HG03108 (cell line): ENCODE results near the gene MTG2.

Experiments
- ATAC-seq: cut with Tn5 transposase; IDR thresholded peaks from one replicate; pipeline ENCODE4 v1.9.1; 2021; ENCODE audit warnings: moderate library complexity; ENCODE audit not compliant: unreplicated experiment

MTG2 gene

DNA sequence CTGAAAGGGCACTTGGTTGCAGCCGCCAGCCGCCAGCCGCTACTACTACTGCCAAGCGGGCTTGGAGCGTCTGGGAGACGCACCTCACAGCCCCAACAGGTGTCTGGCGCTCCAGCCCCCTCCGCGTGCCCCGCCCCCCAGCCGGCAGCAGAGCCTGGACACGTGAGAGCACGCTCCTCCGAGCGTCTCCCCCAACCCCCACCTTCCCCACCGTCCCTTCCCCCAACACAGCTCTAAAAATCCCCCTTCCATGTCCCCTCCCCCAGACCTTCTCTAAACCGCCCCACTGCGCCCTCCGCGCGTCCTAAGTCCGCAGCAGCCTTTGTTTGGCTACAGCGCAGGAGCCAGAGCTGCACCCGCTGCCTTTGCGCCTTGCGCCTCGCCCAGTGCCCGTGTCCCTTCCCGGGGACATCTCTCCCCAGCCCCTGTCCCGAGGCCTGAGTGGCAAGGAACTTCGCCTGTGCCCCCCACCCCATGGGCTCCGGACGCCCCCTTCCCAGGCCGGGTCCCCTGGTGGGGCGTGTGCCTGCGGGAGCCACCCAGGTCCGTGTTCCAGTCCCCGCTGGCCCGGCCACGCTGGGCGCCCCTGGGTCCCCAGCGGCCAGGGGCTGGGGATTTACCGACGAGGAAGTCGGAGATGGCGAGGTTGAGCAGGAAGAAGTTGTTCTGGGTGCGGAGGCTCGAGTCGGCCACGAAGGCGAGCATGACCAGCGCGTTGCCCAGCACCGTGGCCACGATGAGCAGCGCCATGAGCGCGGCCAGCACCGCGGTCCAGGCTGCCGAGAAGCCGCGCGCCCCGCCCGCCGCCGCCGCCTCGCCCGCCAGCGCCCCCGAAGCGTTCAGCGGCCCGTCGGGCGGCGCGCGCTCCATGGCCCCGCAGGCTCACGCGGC lies 36.5 kb downstream of the MTG2 start:
- ATAC-seq: no peak

DNA sequence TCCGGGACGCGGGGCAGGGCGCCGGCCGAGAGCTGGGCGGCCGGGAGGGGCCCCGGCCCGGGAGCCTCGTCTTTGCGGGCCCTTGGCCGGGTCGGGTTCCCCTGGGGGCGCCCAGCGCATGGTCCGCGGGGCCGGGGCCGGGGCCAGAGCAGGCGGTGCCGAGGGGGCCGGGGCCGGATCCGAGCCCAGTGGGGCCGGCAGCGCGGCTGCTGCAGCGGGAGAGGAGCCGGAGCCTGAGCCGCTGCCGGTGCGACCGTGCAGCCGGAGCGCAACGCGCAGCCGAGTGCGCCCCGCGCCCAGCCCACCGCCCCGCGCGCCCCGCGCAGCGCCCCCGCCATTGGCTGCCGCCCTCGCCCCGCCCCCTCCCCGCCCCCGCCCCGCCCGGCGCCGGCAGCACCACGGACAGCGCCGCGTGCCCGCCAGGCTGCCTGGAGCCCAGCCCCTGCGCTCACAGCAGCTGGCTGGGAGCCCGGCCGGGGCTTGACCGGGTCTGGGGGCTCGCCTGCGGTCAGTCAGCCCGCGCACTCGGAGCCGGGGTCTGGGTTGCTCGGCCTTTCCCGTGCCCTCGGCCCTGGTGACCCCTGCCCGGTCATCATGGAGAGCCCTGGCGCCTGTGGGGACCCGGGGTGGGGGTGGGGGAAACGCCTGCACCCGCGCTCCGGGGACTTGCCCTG lies 37.3 kb downstream of the MTG2 start, which contains the start of gene HRH3:
Gene HRH3, minus strand, starts transcription at position 287 of the 674 bp plus-strand sequence. CDS start 308 bp downstream, outside the sequence.
- no peak for ATAC-seq

DNA sequence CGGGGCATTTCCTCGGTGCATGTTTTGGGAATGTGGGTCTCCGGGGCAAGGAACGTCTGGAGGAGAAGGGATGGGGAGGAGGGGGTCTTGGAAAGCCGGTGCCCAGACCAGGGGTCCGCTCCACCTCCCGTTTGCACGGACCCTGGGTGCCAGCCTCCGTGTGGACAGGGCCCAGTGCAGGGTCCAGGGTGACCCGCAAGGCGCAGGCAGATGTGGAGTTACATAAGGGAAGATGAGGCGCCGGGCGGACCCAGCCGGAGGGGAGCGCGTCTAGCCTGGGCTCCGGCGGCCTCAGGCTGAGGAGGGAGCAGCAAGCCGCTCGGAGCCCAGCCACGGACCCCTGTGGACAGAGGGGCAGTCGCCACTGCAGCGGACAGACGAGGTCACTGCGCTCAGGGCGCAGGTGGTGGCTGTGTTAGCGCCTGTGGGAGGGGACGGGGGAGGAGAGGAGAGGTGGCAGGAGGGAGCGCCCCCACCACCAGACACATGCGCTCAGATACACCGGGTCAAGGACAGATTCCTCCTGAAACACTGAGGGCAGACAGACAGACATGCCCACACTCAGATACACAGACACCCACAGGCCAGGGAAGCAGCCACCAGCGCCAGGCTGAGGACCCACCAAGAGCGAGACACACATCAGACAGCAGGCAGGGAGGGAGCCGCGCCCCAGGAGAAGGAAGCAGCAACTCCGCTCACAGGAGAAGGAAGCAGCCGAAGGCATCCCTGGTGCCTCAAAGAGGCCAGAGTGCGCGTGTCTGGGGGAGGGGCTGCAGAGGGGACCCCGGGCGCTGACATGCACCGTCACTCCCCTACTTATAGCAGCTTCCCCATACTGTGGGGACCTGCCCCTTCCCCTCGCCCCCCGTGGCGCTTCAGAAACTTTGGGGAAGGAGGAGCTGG lies 38.1 kb downstream of the MTG2 start:
- ATAC-seq: no peak

DNA sequence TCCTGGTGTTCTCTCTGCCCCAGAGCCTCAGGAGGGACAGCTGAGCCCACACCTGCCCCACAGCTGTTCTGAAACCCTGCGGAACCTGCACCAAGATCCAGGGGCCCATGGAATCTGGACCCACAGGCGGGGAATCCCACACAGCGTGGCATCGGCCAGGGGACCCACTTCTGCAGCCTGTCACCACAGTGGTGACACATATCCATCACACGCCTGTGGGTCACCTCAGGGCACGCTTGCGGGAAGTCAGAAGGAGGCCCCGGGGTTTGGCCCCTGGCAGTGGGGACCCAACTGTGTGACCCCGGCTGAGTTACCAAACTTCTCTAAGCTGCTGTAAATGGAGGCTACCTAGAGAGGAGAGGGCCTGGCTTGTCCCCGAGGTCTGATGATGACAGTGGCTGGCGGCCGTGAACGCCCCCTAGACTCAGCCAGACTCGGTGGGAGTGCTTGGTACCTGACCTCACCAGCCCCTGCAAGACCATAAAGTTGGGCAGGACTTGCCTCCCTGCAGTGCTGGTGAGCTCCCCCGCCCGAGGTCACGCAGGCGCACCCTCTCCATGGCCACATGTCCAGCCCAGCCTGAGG lies 39.5 kb downstream of the MTG2 start:
- no peak for ATAC-seq

DNA sequence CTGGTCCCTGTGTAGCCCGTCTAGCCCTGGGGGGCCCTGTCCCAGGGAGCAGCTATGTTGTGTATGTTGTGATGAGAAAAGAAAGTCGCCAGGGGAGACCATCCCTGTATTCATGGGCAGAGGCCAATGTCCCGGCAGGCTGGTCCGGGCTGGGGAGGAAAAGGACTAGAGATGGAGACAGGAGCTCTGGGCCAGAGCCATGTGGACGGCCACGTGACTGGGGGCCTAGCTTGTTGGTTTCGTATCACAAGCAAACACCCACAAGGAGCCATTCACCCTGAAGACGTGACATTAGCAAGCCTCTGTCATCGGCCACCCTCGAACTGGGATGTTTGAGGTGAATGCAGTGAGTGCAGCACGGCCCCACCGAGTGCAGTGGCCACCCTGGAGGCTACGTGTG lies 40.1 kb downstream of the MTG2 start:
- ATAC-seq: no peak

DNA sequence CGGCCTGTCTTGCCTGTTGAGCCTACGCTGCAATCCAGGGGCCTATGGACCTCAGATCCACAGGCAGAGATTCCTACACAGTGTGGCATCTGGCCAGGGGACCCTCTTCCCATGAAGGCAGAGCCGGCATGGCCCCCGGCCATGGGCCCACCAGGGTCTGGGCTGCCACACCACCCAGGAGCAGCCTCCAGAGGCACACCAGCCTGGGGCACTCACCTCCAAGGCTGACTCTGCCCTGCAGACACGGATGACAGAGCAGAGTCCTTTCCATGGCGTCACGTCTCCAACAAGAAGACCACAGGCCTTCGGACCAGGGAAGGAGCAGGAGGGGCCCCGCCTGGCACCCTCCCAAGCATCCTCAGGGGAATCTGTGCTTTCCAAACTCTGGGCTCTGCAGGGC lies 40.7 kb downstream of the MTG2 start:
- ATAC-seq: no peak

DNA sequence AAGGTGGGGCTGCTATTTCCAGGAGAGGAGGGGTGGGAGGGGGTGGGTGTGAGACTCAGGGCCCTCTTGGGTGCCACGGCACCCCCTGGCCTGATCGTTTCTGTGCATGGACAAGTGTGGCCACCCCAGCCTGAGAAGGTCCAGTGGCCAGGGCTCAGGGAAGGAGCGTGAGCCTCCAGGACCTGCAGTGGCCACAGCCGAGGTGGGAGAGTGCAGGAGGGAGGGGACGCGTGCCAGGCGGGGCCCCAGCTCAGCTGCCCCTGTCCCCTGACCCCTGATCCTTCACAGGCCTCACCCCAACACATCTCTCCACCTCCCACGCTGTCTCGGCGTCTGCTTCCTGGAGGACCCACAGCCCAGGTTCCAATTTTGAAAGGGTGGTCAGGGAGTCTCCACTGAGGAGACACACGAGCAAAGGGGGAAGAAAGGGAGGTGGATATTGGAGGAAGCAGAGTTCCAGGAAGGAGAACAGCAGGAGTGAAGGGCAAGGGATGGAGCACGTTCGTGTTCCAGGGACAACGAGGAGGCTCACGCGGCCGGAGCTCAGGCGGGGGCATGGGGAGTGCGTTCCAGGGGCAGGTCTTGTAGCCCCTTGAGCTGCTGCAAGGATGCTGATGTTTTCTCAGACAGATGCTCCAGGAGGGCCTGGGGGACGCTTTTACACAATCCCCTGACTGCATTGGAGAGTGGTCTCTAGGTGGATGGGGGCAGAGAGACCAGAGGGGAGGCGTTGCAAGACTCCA lies 41.5 kb downstream of the MTG2 start:
- no peak for ATAC-seq

DNA sequence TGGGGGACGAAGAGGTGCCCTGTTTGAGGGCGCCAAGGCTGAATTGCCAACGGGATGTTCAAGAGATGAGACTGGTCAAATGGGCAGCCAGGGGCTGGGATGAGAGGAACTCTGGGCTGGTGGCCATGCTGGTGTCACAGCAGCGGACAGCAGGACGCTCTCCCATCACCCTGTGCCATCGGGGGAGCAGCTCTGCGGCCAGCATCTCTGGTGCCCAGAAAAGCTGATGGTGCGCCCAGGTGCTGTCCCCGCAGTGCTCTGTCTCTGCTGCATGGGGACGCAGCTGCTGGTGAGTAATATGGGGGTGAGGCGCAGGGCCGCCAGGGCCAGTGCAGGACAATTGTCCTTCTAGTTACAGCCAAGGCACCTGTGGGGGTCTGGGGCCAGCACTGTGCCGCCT lies 42.2 kb downstream of the MTG2 start:
- no peak for ATAC-seq

DNA sequence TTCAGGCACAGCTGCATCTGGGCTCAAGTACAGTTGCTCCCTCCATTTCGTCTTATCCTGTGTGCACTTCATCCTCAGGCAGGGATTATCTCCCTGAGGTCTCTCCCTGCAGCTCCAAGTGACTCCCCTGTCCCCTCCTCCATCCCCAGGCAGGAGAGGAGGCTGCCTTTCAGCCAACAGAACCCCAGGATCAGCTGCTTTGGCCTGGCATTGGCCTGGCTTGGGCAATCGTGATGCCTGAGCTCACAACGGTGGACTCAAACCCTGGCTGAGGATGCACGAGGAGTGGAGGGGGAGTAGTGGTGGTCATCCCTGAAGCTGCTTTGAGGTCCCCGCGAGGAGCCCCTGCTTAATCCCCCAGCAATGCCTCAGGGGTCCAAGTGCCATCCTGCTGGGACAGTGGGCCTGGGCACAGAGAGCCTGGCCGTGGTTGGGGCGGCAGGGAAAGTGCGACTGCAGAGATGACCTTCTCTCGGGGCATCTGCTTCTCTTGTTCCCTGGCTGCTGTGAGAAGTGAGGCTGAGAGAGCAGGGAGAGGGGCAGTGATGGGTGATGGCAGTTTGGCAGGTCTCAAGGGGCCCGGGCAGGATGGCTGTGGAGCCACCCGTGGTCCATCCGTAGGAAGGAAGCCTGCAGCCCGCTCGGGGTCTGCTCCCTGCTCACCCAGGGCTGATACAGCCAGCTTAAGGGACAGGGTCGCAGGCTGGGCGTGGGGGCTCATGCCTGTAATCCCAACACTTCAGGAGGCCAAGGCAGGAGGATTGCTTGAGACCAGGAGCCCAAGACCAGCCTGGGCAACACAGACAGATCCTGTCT lies 43.2 kb downstream of the MTG2 start:
- no peak for ATAC-seq

DNA sequence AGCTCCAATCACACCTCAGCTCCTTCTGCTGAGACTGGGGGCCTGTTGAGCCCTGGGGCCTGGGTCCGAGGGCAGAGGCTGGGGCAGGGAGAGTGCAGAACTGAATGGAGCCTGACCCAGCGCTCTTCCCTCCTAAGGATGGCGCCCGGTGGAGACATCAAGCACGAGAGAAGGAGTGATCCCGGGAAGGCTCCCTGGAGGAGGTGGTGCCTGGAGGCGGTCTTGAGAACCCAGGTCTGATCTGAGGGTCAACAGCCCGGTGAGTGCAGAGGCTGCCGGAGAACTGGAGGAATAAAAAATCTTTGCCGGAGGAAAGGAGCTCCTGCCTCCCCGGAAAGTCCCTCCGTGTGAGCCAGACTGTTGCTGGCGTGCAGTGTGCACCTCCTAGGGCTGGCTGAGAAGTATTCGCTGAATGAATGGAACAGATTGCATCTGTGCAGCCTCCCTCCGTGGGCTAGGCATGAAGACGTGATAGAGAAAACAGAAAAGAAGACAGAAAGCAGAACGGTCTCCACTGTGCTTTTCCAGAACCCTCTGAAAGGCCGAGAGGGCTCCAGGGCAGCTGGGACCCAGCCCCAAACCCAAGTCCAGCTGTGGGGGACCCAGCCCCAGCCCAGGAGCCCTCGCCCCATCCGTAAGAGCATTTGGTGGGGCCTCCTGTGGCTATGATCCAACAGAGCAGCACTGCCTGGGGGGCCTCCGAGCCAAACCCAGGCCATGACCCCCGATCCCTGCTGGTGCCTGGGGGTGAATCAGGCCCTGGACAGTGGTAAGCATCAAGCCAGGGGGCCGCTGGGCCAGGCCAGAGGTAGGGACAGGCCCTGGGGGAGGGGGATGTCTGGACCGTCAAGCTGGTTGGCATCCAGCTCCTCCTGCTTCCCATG lies 44.1 kb downstream of the MTG2 start:
- no peak for ATAC-seq

DNA sequence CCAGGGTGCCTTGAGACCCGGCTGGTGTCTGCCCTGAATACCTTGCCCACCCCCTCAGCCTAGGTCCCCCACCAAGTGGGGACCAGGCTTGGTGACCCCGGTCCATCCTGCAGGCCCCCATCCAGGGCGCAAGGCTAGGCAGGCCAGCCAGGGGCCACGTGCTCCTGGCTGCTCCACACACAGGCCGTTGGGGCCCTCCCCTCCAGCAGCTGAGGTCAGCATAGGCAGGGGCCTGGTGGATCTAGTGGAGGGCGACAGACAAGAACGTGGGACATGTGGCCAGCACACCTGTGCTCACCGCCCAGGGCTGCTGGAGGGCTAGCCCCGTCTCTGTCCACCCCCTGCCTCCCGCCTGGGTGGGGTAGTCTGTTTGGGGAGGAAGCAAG lies 44.8 kb downstream of the MTG2 start:
- no peak for ATAC-seq

DNA sequence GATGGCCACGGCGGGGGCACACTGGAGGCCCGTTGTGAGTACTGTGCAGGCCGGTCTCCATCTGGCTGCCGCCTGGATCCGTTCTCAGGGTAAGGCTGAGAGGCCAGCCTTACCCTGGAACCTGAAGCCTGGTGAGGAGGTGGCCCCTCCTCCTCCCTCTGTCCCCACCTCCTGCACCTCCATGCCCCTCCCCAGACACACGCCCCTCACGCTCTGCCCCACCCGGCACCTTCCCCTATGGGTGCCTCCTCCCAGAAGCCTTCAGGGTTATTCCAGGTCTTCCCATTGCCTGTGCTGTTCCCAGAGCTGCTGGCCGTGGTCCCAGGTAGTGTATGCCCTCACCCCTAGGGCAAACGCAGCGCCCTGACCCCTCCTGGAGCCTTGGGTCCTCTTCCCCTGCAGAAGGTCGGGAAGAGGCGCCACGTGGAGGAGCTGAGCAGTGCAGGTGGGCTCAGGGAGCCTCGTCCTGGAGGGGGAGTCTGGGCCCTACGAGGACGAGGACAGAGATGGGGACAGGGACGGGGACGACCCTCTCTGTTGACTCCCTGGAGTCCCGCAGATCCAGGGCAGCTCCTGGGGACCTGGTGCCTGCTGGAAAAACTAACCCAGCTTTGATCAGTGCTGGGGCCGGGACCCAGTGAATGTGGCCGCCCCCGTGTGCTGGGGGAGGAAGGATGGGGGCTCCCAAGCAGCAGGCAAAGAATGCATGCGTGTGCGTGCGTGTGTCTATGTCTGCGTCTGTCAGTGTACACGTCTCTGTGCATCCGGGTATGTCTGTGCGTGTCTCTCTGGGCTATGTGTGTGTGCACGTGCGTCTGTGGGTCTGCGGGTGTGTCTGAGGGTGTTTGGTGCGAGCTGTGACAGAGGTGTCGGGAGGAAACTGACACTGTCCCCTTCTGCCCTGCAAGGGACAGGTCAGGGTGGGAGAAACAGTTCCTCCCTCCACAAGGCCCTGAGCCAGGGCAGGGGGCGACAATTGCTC lies 45.4 kb downstream of the MTG2 start:
- no peak for ATAC-seq

DNA sequence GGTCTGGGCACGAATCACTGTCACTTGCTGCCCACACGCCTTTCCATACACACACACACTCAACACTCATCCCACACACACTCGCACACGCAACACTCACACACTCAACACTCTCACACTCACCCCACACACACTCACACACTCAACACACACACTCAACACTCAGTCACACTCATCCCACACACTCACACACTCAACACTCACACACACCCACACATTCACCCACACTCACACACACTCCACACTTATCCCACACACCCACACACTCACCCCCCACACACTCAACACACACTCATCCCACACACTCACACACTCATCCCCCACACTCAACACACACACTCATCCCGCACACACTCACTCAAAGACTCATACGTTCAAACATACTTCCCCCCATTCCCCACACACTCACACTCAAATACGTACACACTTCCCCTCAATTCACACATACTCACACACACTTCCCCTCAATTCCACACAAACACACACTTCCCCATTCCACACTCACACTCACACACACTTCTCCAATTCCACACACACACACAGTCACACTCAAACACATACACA lies 46.2 kb downstream of the MTG2 start:
- ATAC-seq: no peak

DNA sequence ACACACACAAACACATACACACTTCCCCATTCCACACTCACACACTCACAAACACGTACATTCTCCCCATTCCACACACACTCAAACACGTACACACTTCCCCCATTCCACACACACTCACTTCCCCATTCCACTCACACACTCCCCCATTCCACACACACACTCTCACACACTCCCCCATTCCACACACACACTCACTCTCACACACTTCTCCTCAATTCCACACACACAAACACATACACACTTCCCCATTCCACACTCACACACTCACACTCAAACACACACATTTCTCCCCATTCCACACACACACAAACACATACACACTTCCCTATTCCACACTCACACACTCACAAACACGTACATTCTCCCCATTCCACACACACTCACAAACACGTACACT lies 46.8 kb downstream of the MTG2 start:
- ATAC-seq: no peak

DNA sequence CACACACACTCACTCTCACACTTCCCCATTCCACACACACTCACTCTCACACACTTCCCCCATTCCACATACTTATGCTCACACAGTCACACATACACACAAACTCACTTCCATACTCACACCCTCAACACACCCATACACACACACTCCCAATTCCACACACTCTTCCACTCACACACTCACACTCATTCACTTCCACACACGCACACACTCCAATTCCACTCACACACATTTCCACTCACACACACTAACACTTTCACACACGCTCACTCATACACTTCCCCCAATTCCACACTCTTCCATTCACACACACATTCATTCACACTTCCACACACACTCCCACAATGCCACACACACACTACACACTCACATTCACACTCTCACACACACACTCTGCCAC lies 47.4 kb downstream of the MTG2 start:
- no peak for ATAC-seq

DNA sequence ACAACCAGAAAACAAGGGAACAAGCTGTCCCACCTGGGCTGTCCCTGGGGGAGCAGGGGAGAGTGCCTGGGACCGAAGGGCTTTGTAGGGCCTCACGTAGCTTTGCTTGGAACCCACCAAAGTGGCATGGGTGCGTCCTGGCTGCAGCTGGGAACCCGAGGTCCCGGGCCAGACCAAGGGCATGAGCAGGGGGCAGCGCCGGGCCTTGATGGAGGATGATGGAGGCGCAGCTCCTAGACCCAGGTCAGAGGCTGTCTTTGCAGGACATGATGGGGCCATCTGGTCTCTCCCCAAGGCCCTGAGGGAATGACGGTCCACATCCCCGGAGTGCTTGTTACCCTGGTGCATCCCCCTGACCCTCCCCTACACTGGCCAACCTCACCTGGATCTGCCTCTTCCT lies 47.9 kb downstream of the MTG2 start:
- ATAC-seq: no peak

DNA sequence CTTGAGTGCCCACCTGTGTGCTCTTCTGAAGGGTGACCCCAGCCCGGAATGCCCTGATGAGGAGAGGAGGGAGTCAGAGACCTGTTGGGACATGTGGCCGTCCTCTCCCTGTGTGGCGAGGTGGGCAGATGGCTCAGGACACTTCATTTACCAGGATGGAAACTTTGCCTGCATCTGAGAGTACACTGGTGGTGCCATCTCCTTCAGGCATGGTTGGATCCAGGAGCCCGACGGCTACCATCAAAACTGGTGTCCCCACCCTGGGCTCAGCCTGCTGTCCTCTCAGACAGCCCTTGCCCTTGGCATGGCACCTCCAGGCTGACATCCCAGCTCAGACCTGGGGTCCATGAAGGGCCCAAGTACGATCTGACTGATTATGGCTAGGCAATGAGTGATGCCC lies 48.5 kb downstream of the MTG2 start:
- ATAC-seq: no peak
